GM19452 (cell line): ENCODE data around the gene GPC6.

Source experiments
- ATAC-seq: cut with Tn5 transposase; IDR thresholded peaks from one replicate; pipeline ENCODE4 v1.9.1; 2021; ENCODE audit not compliant: unreplicated experiment

The GPC6 gene

GRCh38 chr13:93767917-93768409 lies 541.4 kb downstream of the GPC6 start:
- ATAC-seq: no peak

GRCh38 chr13:93769101-93769500 lies 542.5 kb downstream of the GPC6 start:
- no peak for ATAC-seq

GRCh38 chr13:93769607-93770006 lies 543.0 kb downstream of the GPC6 start:
- no peak for ATAC-seq

GRCh38 chr13:93771227-93771626 lies 544.6 kb downstream of the GPC6 start:
- no peak for ATAC-seq

- ATAC-seq: no peak
Measured at GRCh38 chr13:93771782-93772181, 545.2 kb downstream of the GPC6 start.

- ATAC-seq: no peak
Measured at GRCh38 chr13:93774506-93774905, 547.9 kb downstream of the GPC6 start.

GRCh38 chr13:93775027-93775426 lies 548.4 kb downstream of the GPC6 start:
- no peak for ATAC-seq

- ATAC-seq: no peak
Measured at GRCh38 chr13:93775507-93776108, 549.0 kb downstream of the GPC6 start.

GRCh38 chr13:93776936-93777335 lies 550.3 kb downstream of the GPC6 start:
- ATAC-seq: no peak

- no peak for ATAC-seq
Measured at GRCh38 chr13:93777504-93777903, 550.9 kb downstream of the GPC6 start.

- ATAC-seq: no peak
Measured at GRCh38 chr13:93778548-93778947, 551.9 kb downstream of the GPC6 start.

GRCh38 chr13:93784191-93784590 lies 557.6 kb downstream of the GPC6 start:
- no peak for ATAC-seq

- no peak for ATAC-seq
Measured at GRCh38 chr13:93786846-93787489, 560.4 kb downstream of the GPC6 start.

- ATAC-seq: no peak
Measured at GRCh38 chr13:93788456-93788855, 561.8 kb downstream of the GPC6 start.

GRCh38 chr13:93789058-93789457 lies 562.5 kb downstream of the GPC6 start:
- ATAC-seq: no peak

- ATAC-seq: peak; percentile 81
Measured at GRCh38 chr13:93794197-93794885, 567.7 kb downstream of the GPC6 start.

GRCh38 chr13:93797463-93797862 lies 570.9 kb downstream of the GPC6 start:
- ATAC-seq: no peak

- no peak for ATAC-seq
Measured at GRCh38 chr13:93800342-93800741, 573.7 kb downstream of the GPC6 start.

GRCh38 chr13:93805736-93806135 lies 579.1 kb downstream of the GPC6 start:
- no peak for ATAC-seq

GRCh38 chr13:93806861-93807260 lies 580.3 kb downstream of the GPC6 start:
- ATAC-seq: no peak

- ATAC-seq: no peak
Measured at GRCh38 chr13:93810264-93810663, 583.7 kb downstream of the GPC6 start.

GRCh38 chr13:93811071-93811737 lies 584.6 kb downstream of the GPC6 start:
- ATAC-seq: no peak
